GM21619 (cell line): ENCODE measurements around the gene C17orf58.
"Not testable (repeated sequence)": the region's sequence is repeated elsewhere in the genome, so short reads cannot be mapped to it uniquely, and the experiment has no call there.

Source experiments
- ATAC-seq: cut with Tn5 transposase; IDR thresholded peaks from one replicate; pipeline ENCODE4 v1.9.1; 2021; ENCODE audit not compliant: unreplicated experiment

C17orf58 gene

DNA sequence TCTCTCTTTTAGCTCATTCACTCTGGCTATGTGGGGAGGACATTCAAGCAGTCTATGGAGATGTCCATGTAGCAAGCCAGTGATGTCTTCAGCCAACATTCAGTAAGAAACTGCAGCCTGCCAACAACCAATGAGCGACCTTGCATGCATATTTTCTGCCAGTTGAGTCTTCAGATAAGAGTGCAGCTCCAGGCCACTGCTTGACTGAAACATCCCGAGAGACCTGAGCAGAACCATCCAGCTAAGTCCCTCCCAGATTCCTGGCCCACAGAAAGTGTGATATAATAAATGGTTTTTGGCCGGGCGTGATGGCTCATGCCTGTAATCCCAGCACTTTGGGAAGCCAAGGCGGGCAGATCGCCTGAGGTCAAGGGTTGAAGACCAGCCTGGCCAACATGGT is 10.5 kb upstream of the C17orf58 start:
- no peak for ATAC-seq

DNA sequence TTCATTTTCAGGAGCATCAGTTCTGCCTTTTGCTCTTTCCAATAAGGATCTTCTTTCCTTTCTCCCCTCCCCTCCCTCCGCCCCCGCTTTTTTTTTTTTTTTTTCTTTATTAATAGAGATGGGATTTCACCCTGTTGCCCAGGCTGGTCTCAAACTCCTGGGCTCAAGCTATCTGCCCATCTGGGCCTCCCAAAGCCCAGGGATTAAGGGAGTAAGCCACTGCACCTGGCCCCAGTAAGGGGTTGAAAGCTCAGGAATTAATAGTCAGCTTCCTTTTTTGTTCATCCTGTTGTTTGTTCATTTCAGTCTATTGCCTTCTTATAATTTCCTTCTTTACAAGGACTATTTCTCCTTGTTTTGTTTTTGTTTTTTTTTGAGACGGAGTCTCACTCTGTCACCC is 7.9 kb upstream of the C17orf58 start:
- no peak for ATAC-seq

- no peak for ATAC-seq
These were observed 3.1 kb upstream of the C17orf58 start for GRCh38 chr17:67999291-67999911.

DNA sequence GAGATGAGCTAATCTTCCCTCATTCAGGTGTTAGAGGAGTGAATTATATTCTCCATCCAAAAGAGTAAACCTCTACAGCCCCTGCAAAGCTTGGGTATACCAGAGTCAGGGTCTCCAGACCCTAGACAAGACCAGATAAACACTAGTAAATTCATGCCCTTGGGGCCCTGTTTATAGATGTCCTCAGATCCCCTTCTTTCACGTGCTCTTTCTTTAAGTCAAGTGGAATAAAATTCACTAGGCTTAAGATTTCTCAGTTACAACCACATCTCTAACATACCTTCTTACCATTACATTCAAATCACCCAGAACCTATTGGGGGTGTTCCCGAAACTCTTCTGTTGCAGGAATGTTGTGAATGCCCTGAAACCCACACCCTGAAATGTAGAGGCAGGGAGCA is 2.2 kb upstream of the C17orf58 start:
- no peak for ATAC-seq

DNA sequence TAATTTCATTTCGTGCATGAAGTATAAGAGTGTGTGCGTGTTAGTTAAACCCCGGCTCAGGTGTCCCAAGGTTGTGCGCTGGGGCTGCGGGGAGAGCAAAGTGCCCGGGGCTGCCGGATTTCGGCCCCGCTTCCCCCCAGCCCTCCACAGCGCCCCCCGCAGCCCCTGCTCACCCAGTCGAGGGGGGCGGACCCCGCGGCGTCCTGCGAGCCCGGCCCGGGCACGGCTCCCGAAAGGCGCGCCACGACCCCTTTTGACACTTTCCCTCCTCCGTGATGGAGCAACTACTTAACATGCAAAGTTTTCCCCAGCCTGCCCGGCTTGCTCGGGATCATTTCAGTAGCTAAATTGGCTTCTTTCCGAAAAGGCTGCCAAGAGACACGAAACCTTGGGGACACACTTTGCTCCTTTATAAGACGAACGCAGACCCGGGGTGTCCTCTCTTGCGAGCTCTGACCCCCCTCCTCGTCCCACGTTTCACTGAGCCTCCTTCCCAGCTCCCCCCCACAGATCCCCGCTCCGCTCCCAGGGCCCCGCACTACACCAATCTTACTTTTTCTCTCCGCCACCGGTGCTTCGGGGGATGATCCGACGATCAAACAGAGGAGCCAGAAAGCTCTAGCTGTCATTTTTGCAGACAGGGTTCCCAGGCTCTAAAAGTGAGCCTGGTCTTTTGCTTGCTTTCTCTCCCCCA is 552 bp downstream of the C17orf58 start:
- ATAC-seq, result no peak

DNA sequence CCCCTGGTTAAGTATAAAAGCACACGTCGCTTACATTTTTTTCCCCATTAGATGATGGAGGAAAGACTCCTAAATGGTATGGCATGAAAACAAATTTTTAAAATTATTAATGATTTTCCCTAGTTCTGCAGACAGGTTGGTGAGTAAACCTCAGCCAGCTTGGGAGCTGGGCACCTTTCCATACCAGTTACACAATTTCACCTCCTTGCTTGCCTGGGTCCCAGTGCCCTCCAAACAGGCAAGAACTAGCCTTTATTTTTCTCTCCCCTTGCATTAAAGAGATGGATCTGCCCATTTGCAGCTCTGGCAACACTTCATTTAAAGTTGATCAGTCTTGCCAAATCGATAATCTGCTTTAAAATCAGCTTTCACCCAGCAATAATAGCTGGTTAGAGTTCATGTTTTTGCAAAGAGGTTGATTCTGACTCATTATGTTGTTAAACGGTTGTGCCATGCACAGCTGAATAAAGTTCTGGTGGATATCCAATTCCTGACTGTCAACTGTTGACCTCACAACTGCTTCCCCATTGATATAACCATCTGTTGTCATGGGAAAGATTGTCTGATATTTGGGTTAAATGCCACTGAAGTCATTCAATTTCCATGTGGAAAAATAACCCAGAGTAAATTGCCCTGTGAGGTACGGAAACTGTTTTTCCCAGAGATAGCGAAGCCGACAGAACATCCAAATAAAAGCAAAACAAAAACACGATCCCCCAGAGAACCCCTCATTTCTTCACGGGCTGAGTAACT is 1.3 kb downstream of the C17orf58 start:
- ATAC-seq, result no peak

DNA sequence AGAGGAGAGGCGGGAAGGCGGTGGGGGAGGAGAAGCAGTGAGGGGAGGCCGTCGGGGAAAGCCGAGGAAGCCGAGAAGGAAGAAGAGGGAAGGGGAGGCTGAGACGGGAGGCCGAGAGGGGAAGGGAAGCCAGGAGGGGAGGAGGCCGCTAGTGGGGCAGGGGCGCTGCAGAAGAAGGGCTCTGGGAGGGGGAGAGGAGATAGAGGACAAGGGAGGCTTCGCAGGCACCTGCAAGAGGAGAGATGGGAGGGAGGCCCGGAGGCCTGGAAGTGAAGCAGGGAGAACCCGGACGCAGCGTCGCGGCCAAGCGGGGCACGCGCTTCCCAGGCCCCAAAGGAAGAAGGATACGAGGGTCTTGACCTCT is 2.3 kb downstream of the C17orf58 start:
- ATAC-seq, result peak; percentile 1

DNA sequence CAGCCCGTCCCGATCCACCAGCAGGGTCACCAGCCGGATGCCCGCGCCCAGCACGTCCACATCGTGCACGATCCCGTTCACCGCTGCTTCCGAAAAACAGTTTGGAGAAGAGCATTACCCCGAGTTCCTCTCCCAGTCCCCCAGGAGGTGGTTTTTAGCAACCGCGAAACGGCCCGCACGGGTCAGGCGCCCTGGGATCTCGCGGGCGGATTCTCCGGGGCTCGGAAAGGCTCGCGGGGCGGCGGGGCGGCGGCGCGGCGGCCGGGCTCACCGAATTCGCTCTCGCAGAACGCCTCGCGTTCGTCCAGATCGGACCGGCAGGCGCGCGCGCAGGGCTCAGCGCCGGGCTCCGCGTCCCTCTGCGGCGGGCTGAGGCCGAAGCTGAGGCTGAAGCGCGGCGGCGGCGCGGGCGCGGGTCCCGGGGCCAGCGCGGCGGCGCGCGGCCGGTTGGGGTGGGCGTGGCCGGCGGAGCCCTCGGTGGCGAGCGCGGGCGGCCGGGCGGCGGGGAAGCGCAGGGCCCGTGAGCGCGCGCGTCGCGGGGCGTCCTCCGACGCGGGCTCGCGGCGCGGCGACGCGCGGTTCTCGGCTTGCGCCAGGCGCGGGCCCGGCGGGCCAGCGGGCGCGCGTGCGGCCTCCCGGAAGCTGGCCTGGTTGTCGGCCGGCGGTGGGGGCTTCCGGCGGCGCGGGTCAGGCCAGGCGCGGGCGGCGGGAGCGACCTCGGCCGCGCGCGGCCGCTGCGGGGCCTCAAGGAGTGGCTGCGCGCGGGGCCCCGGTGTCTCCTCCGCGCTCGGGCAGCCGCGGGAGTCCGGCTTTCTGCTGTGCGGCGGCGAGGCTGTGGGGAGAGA is 2.9 kb downstream of the C17orf58 start:
- peak; percentile 57 for ATAC-seq

- no peak for ATAC-seq
These were observed 3.6 kb downstream of the C17orf58 start for GRCh38 chr17:67992548-67993152.

GRCh38 chr17:67990909-67991308 is 5.4 kb downstream of the C17orf58 start:
- ATAC-seq, result no peak

DNA sequence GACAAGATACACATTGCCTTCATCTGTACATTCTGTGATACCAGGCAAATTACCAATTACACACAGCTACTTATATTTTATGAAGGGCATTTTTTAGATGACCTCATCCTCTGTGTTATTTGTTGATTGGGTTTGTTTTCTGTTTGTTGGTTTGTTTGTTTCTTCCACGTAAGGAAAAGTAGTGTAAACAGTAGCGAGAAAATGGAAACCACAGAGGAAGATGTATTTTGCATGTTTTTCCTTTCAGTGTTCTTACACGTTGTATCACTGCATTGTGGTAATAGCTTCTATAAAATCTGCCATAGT is 12.9 kb downstream of the C17orf58 start:
- no peak for ATAC-seq

DNA sequence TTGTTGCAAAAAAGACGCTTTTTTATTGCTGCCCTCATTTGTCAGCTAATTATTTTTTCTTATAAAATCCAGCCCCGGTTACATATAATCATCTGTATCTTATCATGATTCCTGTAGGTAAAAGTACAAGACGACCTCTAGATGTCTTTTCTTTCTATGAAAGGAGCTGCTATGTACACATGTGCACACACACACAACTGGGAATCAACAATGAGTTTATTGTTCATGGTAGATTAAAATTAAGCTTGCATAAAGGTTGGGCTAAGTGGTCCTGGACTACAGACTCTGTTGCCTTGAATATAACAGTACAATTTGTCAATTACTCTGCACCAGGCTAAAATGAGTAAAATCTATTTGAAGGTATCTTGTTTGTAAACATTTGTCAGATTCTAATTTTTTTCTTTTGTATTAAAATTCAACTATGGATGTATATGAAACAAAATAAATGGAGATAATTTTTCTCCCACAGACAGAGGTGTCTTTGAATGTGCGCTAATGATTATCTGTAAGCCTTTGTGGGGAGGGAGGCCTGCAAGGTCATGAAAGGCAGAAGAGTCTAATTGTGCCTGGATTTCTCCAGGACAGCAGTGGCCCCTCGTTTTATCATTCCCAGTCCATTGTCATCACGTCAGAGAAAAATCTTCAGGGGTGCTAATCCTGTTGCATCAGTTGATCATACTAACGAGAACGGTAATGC is 13.4 kb downstream of the C17orf58 start:
- ATAC-seq, result no peak

GRCh38 chr17:67982034-67982640 is 14.1 kb downstream of the C17orf58 start:
- no peak for ATAC-seq

GRCh38 chr17:67980883-67981282 is 15.4 kb downstream of the C17orf58 start:
- ATAC-seq, result not testable (repeated sequence)

- no peak for ATAC-seq
These were observed 15.8 kb downstream of the C17orf58 start for GRCh38 chr17:67980456-67980855.

- ATAC-seq, result not testable (repeated sequence)
These were observed 20.0 kb downstream of the C17orf58 start for GRCh38 chr17:67976306-67976705.

- no peak for ATAC-seq
These were observed 21.6 kb downstream of the C17orf58 start for GRCh38 chr17:67974598-67975066.

- no peak for ATAC-seq
These were observed 22.1 kb downstream of the C17orf58 start for GRCh38 chr17:67974185-67974584.

- ATAC-seq, result no peak
These were observed 25.5 kb downstream of the C17orf58 start for GRCh38 chr17:67970783-67971182.

DNA sequence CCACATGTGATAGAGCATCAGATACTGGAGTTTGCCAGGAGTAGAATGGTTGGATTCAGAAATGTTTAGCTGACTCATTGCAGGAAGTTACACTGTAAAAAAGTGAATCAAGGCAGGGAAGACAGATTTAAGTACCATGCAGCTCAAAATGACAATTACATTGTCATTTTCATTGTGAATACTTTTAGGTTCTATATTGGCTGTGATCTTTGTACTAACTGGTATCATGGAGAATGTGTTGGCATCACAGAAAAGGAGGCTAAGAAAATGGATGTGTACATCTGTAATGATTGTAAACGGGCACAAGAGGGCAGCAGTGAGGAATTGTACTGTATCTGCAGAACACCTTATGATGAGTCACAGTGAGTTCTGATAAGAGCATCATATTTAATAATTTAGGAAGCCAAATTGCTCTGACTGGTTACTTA is 33.1 kb downstream of the C17orf58 start:
- ATAC-seq, result peak; percentile 71
